ENCODE data around the gene ADAMTS19.

The ADAMTS19 gene

GRCh38 chr5:129773376-129773775 lies 313.3 kb downstream of the ADAMTS19 start:
- Histone ChIP-seq H3K9me2 (replicated peaks; ENCODE audit: control insufficient read depth, low read length) (no peaks in the 10 kb centered on the region), H3F3A (ENCODE audit: control insufficient read depth, insufficient read depth) (no peaks in the 10 kb centered on the region), H3K9me3 (ENCODE audit: control insufficient read depth, insufficient read depth, low read length) (no peaks in the 10 kb centered on the region), H3K36me3 (ENCODE audit: control insufficient read depth, low read length) (no peaks in the 10 kb centered on the region), H3K27ac (ENCODE audit: low read depth, low read length) (no peak overlapping the region), H3K79me2 (ENCODE audit: control insufficient read depth, low read length) (no peaks in the 10 kb centered on the region), H3K27me3 (ENCODE audit: control insufficient read depth, low read length) (no peaks in the 10 kb centered on the region), H3K4me2 (ENCODE audit: low read length) (no peak overlapping the region), H4K20me1 (ENCODE audit: control insufficient read depth, insufficient read depth, low read depth, low read length) (no peaks in the 10 kb centered on the region), H3K4me3 (ENCODE audit: low read length) (no peak overlapping the region), H3K4me1 (ENCODE audit: control insufficient read depth, low read length) (no peaks in the 10 kb centered on the region)
- no peak for TF ChIP-seq CTCF (IDR thresholded peaks at IDR 0.05; ENCODE audit: low read depth, low read length, poor library complexity, severe bottlenecking)

GRCh38 chr5:129781594-129781993 lies 321.5 kb downstream of the ADAMTS19 start:
- Histone ChIP-seq H3K27me3 (ENCODE audit: control insufficient read depth, low read length) (no peaks in the 10 kb centered on the region), H4K20me1 (ENCODE audit: control insufficient read depth, insufficient read depth, low read depth, low read length) (no peaks in the 10 kb centered on the region), H3K79me2 (ENCODE audit: control insufficient read depth, low read length) (no peaks in the 10 kb centered on the region), H3K27ac (ENCODE audit: low read depth, low read length) (no peak overlapping the region), H3K9me2 (replicated peaks; ENCODE audit: control insufficient read depth, low read length) (no peaks in the 10 kb centered on the region), H3K4me1 (ENCODE audit: control insufficient read depth, low read length) (no peaks in the 10 kb centered on the region), H3K9me3 (ENCODE audit: control insufficient read depth, insufficient read depth, low read length) (no peaks in the 10 kb centered on the region), H3F3A (ENCODE audit: control insufficient read depth, insufficient read depth) (no peaks in the 10 kb centered on the region), H3K4me2 (ENCODE audit: low read length) (no peak overlapping the region), H3K36me3 (ENCODE audit: control insufficient read depth, low read length) (no peaks in the 10 kb centered on the region), H3K4me3 (ENCODE audit: low read length) (no peak overlapping the region)
- no peak for TF ChIP-seq CTCF (IDR thresholded peaks at IDR 0.05; ENCODE audit: low read depth, low read length, poor library complexity, severe bottlenecking)
